Gastroesophageal sphincter (tissue), 3 donors: Measurements from ENCODE around the gene MARCOL.
"Not testable (repeated sequence)": the region's sequence is repeated elsewhere in the genome, so short reads cannot be mapped to it uniquely, and the experiment has no call there.

Experiments
- CTCF ChIP-seq, 4 experiments: fragments of 200-600 bp in 2 of 4; fragments of 450-650 bp in 2 of 4; sonication (generic) in 1 of 4; IDR thresholded peaks; one replicate each; pipeline ENCODE4 v1.5.1; 2017 to 2019; ENCODE audit warnings: antibody characterized with exemption in 4 of 4, mild to moderate bottlenecking in 2 of 4, moderate library complexity in 2 of 4
- POLR2A ChIP-seq, 2 donors: fragments of 450-650 bp; IDR thresholded peaks; one replicate each; pipeline ENCODE4 v1.6.1; 2017; ENCODE audit warnings: antibody characterized with exemption in 2 of 2, mild to moderate bottlenecking in 2 of 2, moderate library complexity in 1 of 2

GRCh38 chr5:148275129-148275528 is 36.8 kb downstream of the MARCOL start:
- not testable (repeated sequence) for TF ChIP-seq CTCF, POLR2A (IDR thresholded peaks at IDR 0.05)
